Smooth muscle cell (in vitro differentiated cells): ENCODE results near the gene STARD6. TPM values are rescaled to one million over a fixed set of nuclear protein-coding genes. Genes with fewer than 3 reads are reported as not detected.
A peak's percentile ranks its signal among the peaks of the same experiment; 100 is the strongest.

Source experiments
- DNase-seq: peaks from one replicate; lab custom pipeline; 2025; ENCODE audit not compliant: unreplicated experiment; lab: John Stamatoyannopoulos, UW
- H2AFZ ChIP-seq: fragments of 200-600 bp; sonication (generic); 2 replicates; pipeline ENCODE4 v1.6.0; 2016; ENCODE audit warnings: antibody characterized with exemption, low read depth, mild to moderate bottlenecking
- H3F3A ChIP-seq: fragments of 200-600 bp; sonication (generic); 2 replicates; pipeline ENCODE4 v1.6.0; 2017; ENCODE audit warnings: antibody characterized with exemption, low read depth
- H3K27ac ChIP-seq: fragments of 200-600 bp; sonication (generic); 2 replicates; pipeline ENCODE4 v1.5.1; 2016; ENCODE audit warnings: low read depth, mild to moderate bottlenecking
- H3K27me3 ChIP-seq: fragments of 200-600 bp; sonication (generic); 2 replicates; pipeline ENCODE4 v1.6.1; 2016; ENCODE audit warnings: low read depth, mild to moderate bottlenecking
- H3K36me3 ChIP-seq: fragments of 200-600 bp; sonication (generic); 2 replicates; pipeline ENCODE4 v1.5.1; 2016; ENCODE audit warnings: low read depth
- H3K4me1 ChIP-seq: fragments of 200-600 bp; sonication (generic); 2 replicates; pipeline ENCODE4 v1.5.1; 2016; ENCODE audit warnings: low read depth
- H3K4me2 ChIP-seq: fragments of 200-600 bp; sonication (generic); 2 replicates; pipeline ENCODE4 v1.6.0; 2016; ENCODE audit warnings: mild to moderate bottlenecking
- H3K4me3 ChIP-seq: fragments of 200-600 bp; sonication (generic); 2 replicates; pipeline ENCODE4 v1.5.1; 2016; ENCODE audit warnings: mild to moderate bottlenecking
- H3K79me2 ChIP-seq: fragments of 200-600 bp; sonication (generic); 2 replicates; pipeline ENCODE4 v1.6.0; 2016; ENCODE audit warnings: low read depth, mild to moderate bottlenecking
- H3K9ac ChIP-seq: fragments of 200-600 bp; sonication (generic); 2 replicates; pipeline ENCODE4 v1.6.0; 2016; ENCODE audit warnings: low read depth
- H3K9me3 ChIP-seq: fragments of 200-600 bp; sonication (generic); replicated peaks from 2 replicates; pipeline ENCODE4 v1.5.1; 2016; ENCODE audit warnings: low read depth
- H4K20me1 ChIP-seq: fragments of 200-600 bp; sonication (generic); 2 replicates; pipeline ENCODE4 v1.6.0; 2016; ENCODE audit warnings: low read depth
- WGBS: methylation state at CpG from one replicate; pipeline ENCODE4 v1.1.7; 2016; ENCODE audit warnings: low lambda C conversion rate; 5-methylcytosine and 5-hydroxymethylcytosine counted together
- polyA plus RNA-seq: library from polyadenylated mRNA; unstranded; fragments of >200 nt; fragmentation: Nextera tagmentation; extraction: Ambion mirVana; gene quantifications from 2 replicates; pipeline ENCODE4 v1.2.1, GENCODE V29; 2016
- small RNA-seq: library from RNA; depleted of rRNA; stranded (forward); fragments of <200 nt; gene quantifications from one replicate; pipeline ENCODE3, GENCODE V24; 2014
- total RNA-seq: library from RNA; depleted of rRNA; stranded (reverse); fragments of >200 nt; gene quantifications from 2 replicates; pipeline ENCODE4 v1.2.3, GENCODE V29; 2014
- TF ChIP-seq, protein P1 (sequence below): fragments of 200-600 bp; sonication (generic); IDR thresholded peaks from 2 replicates; pipeline ENCODE4 v1.5.1; 2017; ENCODE audit warnings: borderline replicate concordance, mild to moderate bottlenecking, antibody characterized with exemption; ENCODE audit not compliant: insufficient read depth, poor library complexity, severe bottlenecking

Gene STARD6
- total and polyA plus RNA-seq, 2 experiments from 2014 or later = not detected

DNA sequence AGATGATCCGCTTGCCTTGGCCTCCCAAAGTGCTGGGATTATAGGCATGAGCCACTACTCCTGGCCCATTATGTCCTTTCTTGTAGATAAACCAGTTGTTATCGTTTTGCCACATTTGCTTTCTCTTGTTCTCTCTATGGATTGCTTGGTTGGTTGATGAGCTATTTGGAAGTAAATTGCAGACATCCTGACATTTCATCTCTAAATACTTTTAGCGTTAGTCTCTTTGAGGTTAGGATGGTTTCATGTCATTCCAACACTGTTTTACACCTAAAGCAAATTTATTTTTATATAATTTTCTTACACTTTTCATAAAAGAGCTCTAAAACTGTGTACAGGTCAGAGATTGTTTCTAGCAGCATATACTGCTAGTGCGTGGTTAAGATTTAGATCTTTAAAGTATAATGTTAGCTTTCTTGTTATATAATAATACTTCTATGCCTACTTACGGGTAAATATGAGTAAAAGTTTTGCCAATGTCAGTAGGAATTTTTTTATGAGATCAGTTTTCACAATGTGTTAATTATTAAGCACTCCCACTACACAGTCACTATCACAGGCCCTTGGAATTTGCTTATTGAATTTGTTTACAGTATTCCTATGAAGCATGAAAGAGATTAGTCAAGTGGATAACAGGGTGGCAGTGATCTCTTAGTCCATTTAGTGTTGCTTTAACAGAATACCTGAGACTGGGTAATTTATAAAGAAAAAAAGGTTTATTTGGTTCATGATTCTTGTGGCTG is 78.0 kb downstream of the STARD6 start:
- no peak for DNase-seq
- H3K4me3 ChIP-seq = no peak overlapping the region
- H3K9me3 ChIP-seq = no peaks in the 10 kb centered on the region
- peaks cover 8% of the 10 kb centered on the region for H3K4me1 ChIP-seq
- no peak overlapping the region for H3K27ac ChIP-seq
- H3K36me3 ChIP-seq = peaks cover 16% of the 10 kb centered on the region
- H3K27me3 ChIP-seq = no peaks in the 10 kb centered on the region
- no peak overlapping the region for H3K4me2 ChIP-seq
- peaks cover 17% of the 10 kb centered on the region for H3K79me2 ChIP-seq
- TF ChIP-seq, protein P1, sequence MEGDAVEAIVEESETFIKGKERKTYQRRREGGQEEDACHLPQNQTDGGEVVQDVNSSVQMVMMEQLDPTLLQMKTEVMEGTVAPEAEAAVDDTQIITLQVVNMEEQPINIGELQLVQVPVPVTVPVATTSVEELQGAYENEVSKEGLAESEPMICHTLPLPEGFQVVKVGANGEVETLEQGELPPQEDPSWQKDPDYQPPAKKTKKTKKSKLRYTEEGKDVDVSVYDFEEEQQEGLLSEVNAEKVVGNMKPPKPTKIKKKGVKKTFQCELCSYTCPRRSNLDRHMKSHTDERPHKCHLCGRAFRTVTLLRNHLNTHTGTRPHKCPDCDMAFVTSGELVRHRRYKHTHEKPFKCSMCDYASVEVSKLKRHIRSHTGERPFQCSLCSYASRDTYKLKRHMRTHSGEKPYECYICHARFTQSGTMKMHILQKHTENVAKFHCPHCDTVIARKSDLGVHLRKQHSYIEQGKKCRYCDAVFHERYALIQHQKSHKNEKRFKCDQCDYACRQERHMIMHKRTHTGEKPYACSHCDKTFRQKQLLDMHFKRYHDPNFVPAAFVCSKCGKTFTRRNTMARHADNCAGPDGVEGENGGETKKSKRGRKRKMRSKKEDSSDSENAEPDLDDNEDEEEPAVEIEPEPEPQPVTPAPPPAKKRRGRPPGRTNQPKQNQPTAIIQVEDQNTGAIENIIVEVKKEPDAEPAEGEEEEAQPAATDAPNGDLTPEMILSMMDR = no peak
- H3K9ac ChIP-seq = no peak overlapping the region
- WGBS = 93% methylated on average over 5 of the region's 5 CpGs
- H4K20me1 ChIP-seq = peaks cover 9% of the 10 kb centered on the region
- no peak overlapping the region for H2AFZ ChIP-seq
- peaks cover 5% of the 10 kb centered on the region for H3F3A ChIP-seq

DNA sequence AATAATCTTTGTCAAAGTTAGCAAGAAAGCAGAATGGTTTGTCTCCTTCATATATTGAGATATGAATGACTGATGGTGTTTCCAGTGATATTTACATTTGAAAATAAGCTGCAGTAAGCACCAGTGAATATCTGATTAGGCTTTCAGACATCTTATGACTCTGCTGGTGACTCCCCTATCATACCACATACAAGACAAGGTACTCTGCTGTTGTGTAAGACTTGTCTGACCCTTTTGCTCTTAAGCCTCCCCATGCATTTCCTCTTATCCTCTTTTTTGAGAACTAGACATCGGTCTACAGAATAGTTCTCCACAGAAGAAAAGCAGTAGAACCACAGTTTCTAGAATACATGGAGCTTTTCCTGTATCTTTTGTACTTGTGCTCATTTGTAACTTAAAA is 79.0 kb downstream of the STARD6 start:
- peaks cover 8% of the 10 kb centered on the region for H3K4me1 ChIP-seq
- H3K27me3 ChIP-seq = no peaks in the 10 kb centered on the region
- no peak for DNase-seq
- no peaks in the 10 kb centered on the region for H3K9me3 ChIP-seq
- peaks cover 16% of the 10 kb centered on the region for H3K36me3 ChIP-seq
- H2AFZ ChIP-seq = no peak overlapping the region
- no peak overlapping the region for H3K9ac ChIP-seq
- H4K20me1 ChIP-seq = peaks cover 9% of the 10 kb centered on the region
- no peak overlapping the region for H3K4me3 ChIP-seq
- H3K79me2 ChIP-seq = peaks cover 19% of the 10 kb centered on the region
- H3K4me2 ChIP-seq = no peak overlapping the region
- no peak overlapping the region for H3K27ac ChIP-seq
- 97% methylated on average over 1 of the region's 1 CpG for WGBS
- H3F3A ChIP-seq = no peaks in the 10 kb centered on the region
- TF ChIP-seq, protein P1 = no peak

DNA sequence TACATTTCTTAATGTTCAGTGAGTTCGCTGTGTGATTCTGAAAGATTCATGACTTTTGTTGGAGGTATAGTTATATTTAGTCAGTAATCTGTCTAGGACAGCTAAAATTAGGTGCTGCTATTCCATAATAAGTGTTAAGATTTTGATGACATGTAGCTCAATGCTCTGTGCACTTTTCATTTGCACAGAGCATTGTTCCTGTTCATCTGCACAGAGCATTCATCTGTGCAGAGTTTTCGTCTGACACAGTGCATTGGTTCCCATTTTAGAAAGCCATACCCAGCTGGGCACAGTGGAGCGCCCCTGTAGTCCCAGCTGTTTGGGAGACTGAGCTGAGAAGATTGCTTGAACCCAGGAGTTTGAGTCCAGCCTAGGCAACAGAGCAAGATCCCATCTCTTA is 79.8 kb downstream of the STARD6 start:
- no peak overlapping the region for H3K27ac ChIP-seq
- TF ChIP-seq, protein P1 = no peak
- H3K36me3 ChIP-seq = peaks cover 12% of the 10 kb centered on the region
- peaks cover 19% of the 10 kb centered on the region for H3K79me2 ChIP-seq
- H3K27me3 ChIP-seq = no peaks in the 10 kb centered on the region
- H3K4me2 ChIP-seq = no peak overlapping the region
- 98% methylated on average over 3 of the region's 3 CpGs for WGBS
- DNase-seq = no peak
- H3K9ac ChIP-seq = no peak overlapping the region
- no peak overlapping the region for H2AFZ ChIP-seq
- peaks cover 9% of the 10 kb centered on the region for H4K20me1 ChIP-seq
- H3K9me3 ChIP-seq = no peaks in the 10 kb centered on the region
- no peak overlapping the region for H3K4me3 ChIP-seq
- peaks cover 8% of the 10 kb centered on the region for H3K4me1 ChIP-seq
- H3F3A ChIP-seq = no peaks in the 10 kb centered on the region

Small RNAs within 50 kb of the gene (small RNA-seq; reads per million reads assigned to genes)
- 5.4 reads per million, percentile 65 among the genes with 10 or more reads in this experiment for gene SNRPGP2

Other genes starting within 250 kb of the STARD6 start
- gene MBD2, start 133.2 kb downstream of the STARD6 start, total RNA-seq = 18.8 and 28.5 TPM in 2 replicates
- gene MBD2, start 133.2 kb downstream of the STARD6 start, polyA plus RNA-seq = 42.6 and 63.9 TPM in 2 replicates
- gene POLI, start 88.3 kb downstream of the STARD6 start, total RNA-seq = 36.1 and 56.7 TPM in 2 replicates
- gene POLI, start 88.3 kb downstream of the STARD6 start, polyA plus RNA-seq = 22.8 and 23.0 TPM in 2 replicates
- gene C18orf54, start within 50 bp of the STARD6 start, total RNA-seq = 9.3 and 12.8 TPM in 2 replicates
- 3.4 and 4.9 TPM in 2 replicates for gene C18orf54, start within 50 bp of the STARD6 start, polyA plus RNA-seq
- not detected in 2 replicates for gene DYNAP, start 233.4 kb upstream of the STARD6 start, total RNA-seq
- gene DYNAP, start 233.4 kb upstream of the STARD6 start, polyA plus RNA-seq = not detected in 2 replicates